Mesenteric fat pad (tissue), 1 donor: ENCODE data around the gene ATE1. TPM values are rescaled to one million over a fixed set of nuclear protein-coding genes. Genes with fewer than 3 reads are reported as not detected.

Experiments used
- DNase-seq: peaks from one replicate; pipeline ENCODE4 v3.0.0-alpha.2; 2020; ENCODE audit warnings: low spot score
- total RNA-seq: library from RNA; stranded (reverse); fragmentation: NEBNext Ultra II Directional; extraction: Animal tissue kit (Norgen Biotek cat#: 25700); gene quantifications from one replicate; pipeline ENCODE4 v1.2.1, GENCODE V29; 2021
- donor health status: DM: yes; HTN: yes; CAD: no.

The ATE1 gene
- total RNA-seq, 1 donor from 2014 or later: 28.6 TPM

DNA sequence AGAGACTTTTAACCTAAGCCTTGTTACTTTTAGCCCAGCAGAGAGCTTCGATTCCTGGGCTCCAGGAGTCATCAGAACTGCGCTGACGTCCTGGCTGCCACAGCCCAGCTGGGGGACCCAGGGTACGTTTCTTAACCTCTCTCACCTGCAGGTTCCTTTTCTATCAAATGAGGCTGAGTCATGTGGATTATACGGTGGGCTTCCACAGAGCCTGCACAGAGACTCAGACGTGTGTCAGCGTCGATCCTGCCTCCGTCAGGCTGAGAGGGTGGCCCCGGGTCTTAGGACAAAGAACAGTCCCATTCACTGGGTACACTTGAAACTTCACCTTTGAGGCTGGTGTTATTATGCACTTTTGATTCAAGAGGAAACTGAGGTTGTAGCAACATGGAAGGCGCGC is 228.9 kb downstream of the ATE1 start:
- DNase-seq: no peak

GRCh38 chr10:121698336-121698735 is 229.5 kb downstream of the ATE1 start:
- no peak for DNase-seq

GRCh38 chr10:121696854-121697253 is 231.0 kb downstream of the ATE1 start:
- no peak for DNase-seq

GRCh38 chr10:121695731-121696464 is 231.9 kb downstream of the ATE1 start:
- DNase-seq: no peak

DNA sequence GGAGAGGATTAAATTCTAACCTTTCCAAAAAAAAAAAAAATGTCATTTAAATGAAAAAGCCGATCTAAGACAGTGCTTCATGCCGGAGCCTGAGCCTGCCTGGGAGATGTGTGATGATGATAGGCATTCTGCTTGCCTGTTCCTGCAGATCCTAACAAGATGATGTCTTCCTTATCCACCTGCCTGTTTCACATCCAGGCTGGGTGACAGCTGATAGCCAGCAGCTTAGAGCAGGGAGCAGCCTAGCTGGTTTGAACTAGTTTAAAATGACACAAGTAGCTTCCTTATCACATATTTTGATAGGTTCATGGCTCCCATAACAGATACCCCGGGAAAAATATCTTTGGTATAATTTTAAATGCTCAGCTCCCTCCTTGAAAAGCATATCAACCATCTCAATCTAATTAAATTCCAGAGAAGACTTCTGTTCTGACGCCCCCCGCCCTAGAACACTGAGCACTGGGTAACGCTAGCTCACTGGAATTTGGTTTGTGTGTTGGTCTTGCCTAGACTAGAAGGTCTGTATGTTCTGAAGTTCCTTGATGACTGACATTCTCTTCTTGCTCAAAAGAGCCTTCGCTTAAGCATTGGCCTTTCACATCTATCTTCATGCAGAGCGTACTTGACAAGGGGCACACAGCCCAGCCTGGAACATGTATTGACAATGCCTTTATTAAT is 232.7 kb downstream of the ATE1 start:
- DNase-seq: no peak

GRCh38 chr10:121694327-121694965 is 233.4 kb downstream of the ATE1 start:
- DNase-seq: no peak

- DNase-seq: no peak
Observed at GRCh38 chr10:121692626-121693025, 235.2 kb downstream of the ATE1 start.

- DNase-seq: no peak
Observed at GRCh38 chr10:121690970-121691369, 236.9 kb downstream of the ATE1 start.

Other genes with a start within 250 kb of the ATE1 start
- gene NSMCE4A, start 47.2 kb upstream of the ATE1 start, total RNA-seq: 48.0 TPM
- 31.0 TPM for gene TACC2, start 61.1 kb upstream of the ATE1 start, total RNA-seq